ENCODE data around the gene XBP1. TPM values are rescaled to one million over a fixed set of nuclear protein-coding genes. Genes with fewer than 3 reads are reported as not detected.

XBP1 gene
- total and polyA plus RNA-seq, 8 donors = 134 to 612 (median 259) TPM

DNA sequence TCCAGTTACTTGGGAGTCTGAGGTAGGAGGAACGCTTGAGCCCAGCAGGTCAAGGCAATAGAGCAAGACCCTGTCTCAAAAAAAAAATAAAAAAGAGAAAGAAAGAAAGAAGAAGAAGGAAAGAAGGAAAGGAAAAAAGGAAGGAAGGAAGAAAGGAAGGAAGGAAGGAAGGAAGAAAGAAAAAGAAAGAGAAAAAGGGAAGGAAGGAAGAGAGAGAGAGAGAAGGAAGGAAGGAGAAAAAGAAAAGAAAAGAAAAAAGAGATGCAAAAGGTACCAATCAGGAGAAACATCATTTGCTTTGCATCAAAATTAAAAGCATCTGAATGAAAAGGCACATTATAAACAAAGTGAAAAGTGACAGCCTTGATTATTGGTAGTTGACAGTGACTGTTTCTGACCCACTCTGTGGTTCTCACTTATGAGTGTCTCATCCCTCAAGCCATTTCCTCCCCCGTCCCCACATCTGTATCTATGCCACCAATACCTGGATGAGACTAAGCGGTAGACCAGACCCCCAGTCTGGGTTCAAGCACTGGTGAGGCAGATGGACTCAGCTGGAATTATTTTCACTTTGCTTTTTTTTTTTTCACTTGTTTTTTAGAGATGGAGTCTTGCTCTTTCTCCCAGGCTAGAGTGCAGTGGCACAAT is 33.0 kb upstream of the XBP1 start:
- TF ChIP-seq EP300 (IDR thresholded peaks at IDR 0.05) = no peak
- TF ChIP-seq, protein P1, sequence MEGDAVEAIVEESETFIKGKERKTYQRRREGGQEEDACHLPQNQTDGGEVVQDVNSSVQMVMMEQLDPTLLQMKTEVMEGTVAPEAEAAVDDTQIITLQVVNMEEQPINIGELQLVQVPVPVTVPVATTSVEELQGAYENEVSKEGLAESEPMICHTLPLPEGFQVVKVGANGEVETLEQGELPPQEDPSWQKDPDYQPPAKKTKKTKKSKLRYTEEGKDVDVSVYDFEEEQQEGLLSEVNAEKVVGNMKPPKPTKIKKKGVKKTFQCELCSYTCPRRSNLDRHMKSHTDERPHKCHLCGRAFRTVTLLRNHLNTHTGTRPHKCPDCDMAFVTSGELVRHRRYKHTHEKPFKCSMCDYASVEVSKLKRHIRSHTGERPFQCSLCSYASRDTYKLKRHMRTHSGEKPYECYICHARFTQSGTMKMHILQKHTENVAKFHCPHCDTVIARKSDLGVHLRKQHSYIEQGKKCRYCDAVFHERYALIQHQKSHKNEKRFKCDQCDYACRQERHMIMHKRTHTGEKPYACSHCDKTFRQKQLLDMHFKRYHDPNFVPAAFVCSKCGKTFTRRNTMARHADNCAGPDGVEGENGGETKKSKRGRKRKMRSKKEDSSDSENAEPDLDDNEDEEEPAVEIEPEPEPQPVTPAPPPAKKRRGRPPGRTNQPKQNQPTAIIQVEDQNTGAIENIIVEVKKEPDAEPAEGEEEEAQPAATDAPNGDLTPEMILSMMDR (IDR thresholded peaks at IDR 0.05) = no peak
- no peak for TF ChIP-seq POLR2A (IDR thresholded peaks at IDR 0.05)
- TF ChIP-seq POLR2AphosphoS5 (IDR thresholded peaks at IDR 0.05) = no peak
- Histone ChIP-seq H3K4me3 (no peak overlapping the region), H3K4me1 (peaks cover 9 to 31% (median 22%) of the 10 kb centered on the region in 4 donors), H3K9me3 (no peaks in the 10 kb centered on the region), H3K27ac (no peak overlapping the region), H3K36me3 (no peaks in the 10 kb centered on the region), H3K27me3 (no peaks in the 10 kb centered on the region)
- WGBS, 5 donors = 77 to 98% (median 89%) methylated on average over 3 of the region's 3 CpGs
- DNase-seq = no peak
- intact Hi-C loops (cut with DNase I; ENCODE audit: low total_unique reads) = no loop called here

DNA sequence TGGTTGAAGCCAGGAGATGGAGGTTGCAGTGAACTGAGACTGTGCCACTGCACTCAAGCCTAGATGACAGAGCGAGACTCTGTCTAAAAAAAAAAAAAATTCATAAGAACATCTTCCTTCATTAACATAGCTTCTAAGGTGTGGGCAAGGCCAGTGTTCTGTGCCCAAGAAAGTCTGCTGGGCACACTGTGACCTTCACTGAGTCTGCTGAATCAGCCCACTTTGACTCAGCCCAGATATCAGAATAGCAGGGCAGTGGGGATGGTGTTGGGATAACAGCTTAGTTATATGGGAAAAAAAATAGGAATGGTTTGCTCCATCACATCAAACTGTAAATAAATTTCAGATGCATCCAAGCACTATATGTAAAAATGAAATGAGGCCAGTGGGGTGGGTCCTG is 32.4 kb upstream of the XBP1 start:
- no peak for DNase-seq
- H3K9me3 ChIP-seq = no peaks in the 10 kb centered on the region
- TF ChIP-seq POLR2AphosphoS5 (IDR thresholded peaks at IDR 0.05) (no peak), POLR2A (IDR thresholded peaks at IDR 0.05) (no peak), EP300 (IDR thresholded peaks at IDR 0.05) (no peak)
- intact Hi-C loops (cut with DNase I; ENCODE audit: low total_unique reads) = no loop called here
- H3K4me1 ChIP-seq = peaks cover 9 to 34% (median 22%) of the 10 kb centered on the region in 4 donors
- WGBS, 5 donors = 98 to 100% (median 100%) methylated on average over 1 of the region's 1 CpG
- H3K36me3 ChIP-seq = no peaks in the 10 kb centered on the region
- H3K27ac ChIP-seq = no peak overlapping the region
- no peak overlapping the region for H3K4me3 ChIP-seq
- H3K27me3 ChIP-seq = no peaks in the 10 kb centered on the region

DNA sequence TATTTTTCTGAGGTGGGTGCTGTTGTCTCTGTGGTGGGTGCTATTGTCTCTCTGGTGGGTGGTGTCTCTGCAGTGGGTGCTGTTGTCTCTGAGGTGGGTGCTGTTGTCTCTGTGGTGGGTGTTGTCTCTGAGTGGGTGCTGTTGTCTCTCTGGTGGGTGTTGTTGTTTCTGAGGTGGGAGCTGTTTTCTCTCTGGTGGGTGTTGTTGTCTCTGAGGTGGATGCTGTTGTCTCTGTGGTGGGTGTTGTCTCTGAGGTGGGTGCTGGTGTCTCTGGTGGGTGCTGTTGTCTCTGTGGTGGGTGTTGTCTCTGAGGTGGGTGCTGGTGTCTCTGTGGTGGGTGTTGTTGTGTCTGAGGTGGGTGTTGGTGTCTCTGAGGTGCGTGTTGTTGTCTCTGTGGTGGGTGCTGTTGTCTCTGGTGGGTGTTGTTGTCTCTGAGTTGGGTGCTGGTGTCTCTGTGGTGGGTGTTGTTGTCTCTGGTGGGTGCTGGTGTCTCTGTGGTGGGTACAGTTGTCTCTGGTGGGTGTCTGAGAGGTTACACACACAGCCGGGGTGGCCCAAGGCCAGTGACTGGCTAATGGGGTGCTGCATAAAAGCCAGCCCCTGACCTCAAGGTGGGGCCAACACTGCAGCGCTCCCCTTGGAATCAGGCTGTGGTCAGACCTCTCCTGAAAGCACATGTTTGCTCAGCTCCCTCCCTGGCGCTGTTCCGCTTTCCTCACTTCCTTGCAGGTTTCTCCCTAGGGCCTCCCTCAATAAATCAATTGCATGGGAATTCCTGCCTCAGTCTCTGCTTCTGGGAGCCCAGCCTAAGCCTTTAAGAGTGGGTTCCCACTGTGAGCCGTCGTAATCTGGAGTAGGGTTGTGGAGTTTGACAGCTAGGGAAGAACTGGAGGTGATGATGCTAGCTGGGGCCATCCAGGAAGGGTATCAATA is 31.0 kb upstream of the XBP1 start:
- no peaks in the 10 kb centered on the region for H3K36me3 ChIP-seq
- TF ChIP-seq, protein P1 (IDR thresholded peaks at IDR 0.05) = no peak
- TF ChIP-seq POLR2A (IDR thresholded peaks at IDR 0.05) (no peak), EP300 (IDR thresholded peaks at IDR 0.05) (no peak), POLR2AphosphoS5 (IDR thresholded peaks at IDR 0.05) (no peak)
- peaks cover 9 to 34% (median 22%) of the 10 kb centered on the region in 4 donors for H3K4me1 ChIP-seq
- H3K4me3 ChIP-seq = no peak overlapping the region
- WGBS, 5 donors = 45 to 74% (median 59%) methylated on average over 7 of the region's 7 CpGs
- peak; percentile 44 to 53 for DNase-seq
- no peaks in the 10 kb centered on the region for H3K27me3 ChIP-seq
- H3K9me3 ChIP-seq = no peaks in the 10 kb centered on the region
- intact Hi-C loops (cut with DNase I; ENCODE audit: low total_unique reads) = no loop called here
- peak overlapping the region in 2 of 5 donors; percentile 16 to 40 for H3K27ac ChIP-seq

DNA sequence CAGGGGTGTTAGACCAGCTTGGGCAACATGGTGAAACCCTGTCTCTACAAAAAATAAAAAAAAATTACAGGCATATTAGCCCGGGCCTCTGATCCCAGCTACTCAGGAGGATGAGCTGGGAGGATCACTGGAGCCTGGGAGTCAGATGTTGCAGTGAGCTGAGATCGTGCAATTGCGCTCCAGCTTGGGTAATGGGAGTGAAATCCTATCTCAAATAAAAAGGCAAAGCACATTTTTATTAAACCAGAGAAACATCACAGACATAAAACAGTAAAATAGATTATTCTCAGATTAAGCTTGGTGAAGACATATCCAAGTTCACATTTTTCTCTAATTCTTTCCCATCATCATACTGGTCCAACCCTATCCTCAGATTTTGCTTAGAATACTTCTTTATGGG is 30.1 kb upstream of the XBP1 start:
- intact Hi-C loops (cut with DNase I; ENCODE audit: low total_unique reads) = no loop called here
- no peak for DNase-seq
- Histone ChIP-seq H3K36me3 (no peaks in the 10 kb centered on the region), H3K4me3 (no peak overlapping the region), H3K27me3 (no peaks in the 10 kb centered on the region), H3K27ac (peak overlapping the region; percentile 37 to 63 (median 54)), H3K4me1 (peaks cover 9 to 34% (median 22%) of the 10 kb centered on the region in 4 donors), H3K9me3 (no peaks in the 10 kb centered on the region)
- TF ChIP-seq EP300 (IDR thresholded peaks at IDR 0.05) (no peak), POLR2A (IDR thresholded peaks at IDR 0.05) (no peak), POLR2AphosphoS5 (IDR thresholded peaks at IDR 0.05) (no peak)
- TF ChIP-seq, protein P1 (IDR thresholded peaks at IDR 0.05) = no peak
- 81 to 90% (median 87%) methylated on average over 3 of the region's 3 CpGs for WGBS, 5 donors
